Skeletal muscle satellite cell (primary cell): ENCODE measurements around the gene BCORL1.

ENCODE experiments used
- H3K27me3 ChIP-seq: 2 replicates; pipeline ENCODE4 v1.7.0; 2013; ENCODE audit warnings: low read length; ENCODE audit not compliant: control insufficient read depth, insufficient read depth
- H3K36me3 ChIP-seq: 2 replicates; pipeline ENCODE4 v1.7.0; 2013; ENCODE audit warnings: mild to moderate bottlenecking, control low read depth, low read length; ENCODE audit not compliant: insufficient read depth
- H3K4me1 ChIP-seq: 2 replicates; pipeline ENCODE4 v1.7.0; 2013; ENCODE audit warnings: low read length; ENCODE audit not compliant: control insufficient read depth, insufficient read depth
- H3K4me2 ChIP-seq: 2 replicates; pipeline ENCODE4 v1.7.0; 2013; ENCODE audit warnings: mild to moderate bottlenecking, low read length
- H3K4me3 ChIP-seq: 2 replicates; pipeline ENCODE4 v1.7.0; 2013; ENCODE audit warnings: low read length
- H3K9ac ChIP-seq: 2 replicates; pipeline ENCODE4 v1.7.0; 2013; ENCODE audit warnings: mild to moderate bottlenecking, low read depth, low read length, moderate library complexity
- H3K9me3 ChIP-seq: replicated peaks from 2 replicates; pipeline ENCODE4 v1.7.0; 2013; ENCODE audit warnings: mild to moderate bottlenecking, control low read depth, low read length

BCORL1 gene

GRCh38 chrX:130085551-130086446, 103.4 kb downstream of the BCORL1 start:
- no peak overlapping the region for H3K9ac ChIP-seq
- H3K36me3 ChIP-seq, result no peaks in the 10 kb centered on the region
- no peak overlapping the region for H3K4me3 ChIP-seq
- no peaks in the 10 kb centered on the region for H3K9me3 ChIP-seq
- no peak overlapping the region for H3K4me2 ChIP-seq
- H3K4me1 ChIP-seq, result peaks cover 25% of the 10 kb centered on the region
- H3K27me3 ChIP-seq, result no peaks in the 10 kb centered on the region

- peaks cover 21% of the 10 kb centered on the region for H3K4me1 ChIP-seq
- H3K27me3 ChIP-seq, result no peaks in the 10 kb centered on the region
- no peak overlapping the region for H3K4me3 ChIP-seq
These were observed 104.2 kb downstream of the BCORL1 start for GRCh38 chrX:130086447-130087206.

GRCh38 chrX:130090364-130090763, 107.9 kb downstream of the BCORL1 start:
- Histone ChIP-seq H3K9ac (no peak overlapping the region), H3K4me3 (no peak overlapping the region), H3K36me3 (no peaks in the 10 kb centered on the region), H3K4me2 (no peak overlapping the region), H3K4me1 (peaks cover 7% of the 10 kb centered on the region), H3K9me3 (no peaks in the 10 kb centered on the region), H3K27me3 (no peaks in the 10 kb centered on the region)

More at GRCh38 chrX:130086447-130087206, 104.2 kb downstream of the BCORL1 start:
- Histone ChIP-seq H3K4me2 (no peak overlapping the region), H3K36me3 (no peaks in the 10 kb centered on the region), H3K9ac (no peak overlapping the region), H3K9me3 (no peaks in the 10 kb centered on the region)

- H3K27me3 ChIP-seq, result no peaks in the 10 kb centered on the region
- H3K4me3 ChIP-seq, result no peak overlapping the region
- no peaks in the 10 kb centered on the region for H3K4me1 ChIP-seq
- H3K36me3 ChIP-seq, result no peaks in the 10 kb centered on the region
- H3K9ac ChIP-seq, result no peak overlapping the region
- no peaks in the 10 kb centered on the region for H3K9me3 ChIP-seq
- no peak overlapping the region for H3K4me2 ChIP-seq
These were observed 109.6 kb downstream of the BCORL1 start for GRCh38 chrX:130091980-130092522.

GRCh38 chrX:130093271-130093670, 110.8 kb downstream of the BCORL1 start:
- H3K4me3 ChIP-seq, result no peak overlapping the region
- no peak overlapping the region for H3K9ac ChIP-seq
- no peaks in the 10 kb centered on the region for H3K4me1 ChIP-seq
- no peaks in the 10 kb centered on the region for H3K27me3 ChIP-seq
- no peaks in the 10 kb centered on the region for H3K9me3 ChIP-seq
- H3K36me3 ChIP-seq, result no peaks in the 10 kb centered on the region
- no peak overlapping the region for H3K4me2 ChIP-seq

- no peak overlapping the region for H3K4me3 ChIP-seq
- no peaks in the 10 kb centered on the region for H3K27me3 ChIP-seq
- H3K36me3 ChIP-seq, result no peaks in the 10 kb centered on the region
- H3K4me1 ChIP-seq, result no peaks in the 10 kb centered on the region
- H3K9ac ChIP-seq, result no peak overlapping the region
- no peak overlapping the region for H3K4me2 ChIP-seq
- H3K9me3 ChIP-seq, result no peaks in the 10 kb centered on the region
These were observed 112.3 kb downstream of the BCORL1 start for GRCh38 chrX:130094696-130095095.

- H3K9me3 ChIP-seq, result no peaks in the 10 kb centered on the region
- H3K9ac ChIP-seq, result no peak overlapping the region
- H3K4me2 ChIP-seq, result no peak overlapping the region
- H3K4me1 ChIP-seq, result no peaks in the 10 kb centered on the region
- H3K27me3 ChIP-seq, result no peaks in the 10 kb centered on the region
- H3K4me3 ChIP-seq, result no peak overlapping the region
- no peaks in the 10 kb centered on the region for H3K36me3 ChIP-seq
These were observed 113.0 kb downstream of the BCORL1 start for GRCh38 chrX:130095249-130096030.

GRCh38 chrX:130097507-130098209, 115.2 kb downstream of the BCORL1 start:
- H3K36me3 ChIP-seq, result no peaks in the 10 kb centered on the region
- no peaks in the 10 kb centered on the region for H3K9me3 ChIP-seq
- H3K4me2 ChIP-seq, result no peak overlapping the region
- no peaks in the 10 kb centered on the region for H3K27me3 ChIP-seq
- H3K4me3 ChIP-seq, result no peak overlapping the region
- H3K4me1 ChIP-seq, result peaks cover 3% of the 10 kb centered on the region
- H3K9ac ChIP-seq, result no peak overlapping the region

- Histone ChIP-seq H3K4me3 (no peak overlapping the region), H3K4me2 (no peak overlapping the region), H3K4me1 (peaks cover 3% of the 10 kb centered on the region), H3K9ac (no peak overlapping the region), H3K36me3 (no peaks in the 10 kb centered on the region), H3K9me3 (no peaks in the 10 kb centered on the region), H3K27me3 (no peaks in the 10 kb centered on the region)
These were observed 115.7 kb downstream of the BCORL1 start for GRCh38 chrX:130098210-130098552.

- H3K27me3 ChIP-seq, result no peaks in the 10 kb centered on the region
- H3K4me1 ChIP-seq, result peaks cover 3% of the 10 kb centered on the region
- H3K9ac ChIP-seq, result no peak overlapping the region
- no peak overlapping the region for H3K4me2 ChIP-seq
- H3K36me3 ChIP-seq, result no peaks in the 10 kb centered on the region
- no peaks in the 10 kb centered on the region for H3K9me3 ChIP-seq
- H3K4me3 ChIP-seq, result no peak overlapping the region
These were observed 117.7 kb downstream of the BCORL1 start for GRCh38 chrX:130100180-130100579.
